Glutamatergic neuron (in vitro differentiated cells): ENCODE data around the gene PIEZO1. TPM values are rescaled to one million over a fixed set of nuclear protein-coding genes. Genes with fewer than 3 reads are reported as not detected.

Source experiments
- DNase-seq: peaks from one replicate; pipeline ENCODE4 v3.0.0; 2022
- H3K27ac Mint-ChIP-seq: one replicate; pipeline ENCODE4 v1.8.0; 2020; ENCODE audit warnings: mild to moderate bottlenecking, mixed read lengths, inconsistent platforms; ENCODE audit not compliant: unreplicated experiment
- H3K27me3 Mint-ChIP-seq: one replicate; pipeline ENCODE4 v1.8.0; 2020; ENCODE audit warnings: mild to moderate bottlenecking, moderate library complexity, mixed read lengths, inconsistent platforms; ENCODE audit not compliant: unreplicated experiment
- H3K36me3 Mint-ChIP-seq: one replicate; pipeline ENCODE4 v1.8.0; 2020; ENCODE audit warnings: mild to moderate bottlenecking, mixed read lengths, inconsistent platforms; ENCODE audit not compliant: unreplicated experiment
- H3K4me1 Mint-ChIP-seq: one replicate; pipeline ENCODE4 v1.8.0; 2020; ENCODE audit warnings: mild to moderate bottlenecking, low read depth, mixed read lengths, inconsistent platforms; ENCODE audit not compliant: unreplicated experiment
- H3K4me3 Mint-ChIP-seq: one replicate; pipeline ENCODE4 v1.8.0; 2020; ENCODE audit warnings: mild to moderate bottlenecking, mixed read lengths, inconsistent platforms; ENCODE audit not compliant: unreplicated experiment
- H3K9me3 Mint-ChIP-seq: one replicate; pipeline ENCODE4 v1.8.0; 2020; ENCODE audit warnings: mild to moderate bottlenecking, moderate library complexity, mixed read lengths, inconsistent platforms; ENCODE audit not compliant: unreplicated experiment
- total RNA-seq: library from RNA; stranded (reverse); fragmentation: NEBNext Ultra II Directional; extraction: Animal tissue kit (Norgen Biotek cat#: 25700); gene quantifications from one replicate; pipeline ENCODE4 v1.2.1, GENCODE V29; 2021; ENCODE audit not compliant: unreplicated experiment
- TF ChIP-seq, protein P1 (sequence below): fragments of 200-600 bp; sonication (generic); IDR thresholded peaks from one replicate; pipeline ENCODE4 v1.5.0; 2021; ENCODE audit not compliant: partially characterized antibody, unreplicated experiment

PIEZO1 gene
- total RNA-seq, 1 donor from 2014 or later = 12.3 TPM

GRCh38 chr16:88725609-88726407, 59.2 kb downstream of the PIEZO1 start:
- peaks cover 10% of the 10 kb centered on the region for H3K9me3 Mint-ChIP-seq

DNA sequence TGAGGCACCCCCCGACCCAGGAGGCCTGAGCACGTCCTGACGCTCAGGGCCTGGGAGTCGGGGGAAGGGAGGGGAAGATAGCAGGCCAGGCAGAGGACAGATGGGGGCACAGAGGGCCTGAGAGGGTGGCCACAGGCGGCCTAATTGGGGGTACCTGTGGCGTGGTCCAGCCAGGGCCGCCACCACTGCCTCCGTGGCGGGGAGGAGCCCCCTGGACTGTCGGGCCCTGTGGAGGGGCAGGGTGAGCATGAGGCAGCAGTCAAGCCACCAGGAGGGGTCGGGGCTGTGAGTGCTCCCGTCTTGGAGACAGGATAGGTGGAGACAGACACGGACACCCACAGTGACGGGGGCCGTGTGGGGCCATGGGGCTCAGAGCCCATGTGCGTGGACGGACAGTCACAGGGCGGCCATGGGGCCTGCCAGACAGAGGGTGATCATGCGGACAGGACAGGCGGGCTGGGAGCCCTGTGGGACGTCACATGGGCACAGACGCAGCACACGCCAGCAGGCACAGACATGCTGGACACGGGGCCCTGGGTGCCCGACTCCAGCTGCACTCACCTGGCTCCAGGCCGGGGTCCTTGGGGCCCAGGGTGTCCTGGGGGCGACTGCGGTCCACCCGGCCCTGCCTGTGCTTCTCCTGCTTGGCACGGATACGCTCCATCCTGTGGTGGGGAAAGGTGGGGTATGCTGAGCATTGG, 60.0 kb downstream of the PIEZO1 start:
- peaks cover 7% of the 10 kb centered on the region for H3K4me1 Mint-ChIP-seq
- DNase-seq = no peak
- peaks cover 9% of the 10 kb centered on the region for H3K27me3 Mint-ChIP-seq
- H3K4me3 Mint-ChIP-seq = no peak overlapping the region
- H3K27ac Mint-ChIP-seq = no peak overlapping the region
- peaks cover 6% of the 10 kb centered on the region for H3K9me3 Mint-ChIP-seq
- H3K36me3 Mint-ChIP-seq = no peaks in the 10 kb centered on the region
- TF ChIP-seq, protein P1, sequence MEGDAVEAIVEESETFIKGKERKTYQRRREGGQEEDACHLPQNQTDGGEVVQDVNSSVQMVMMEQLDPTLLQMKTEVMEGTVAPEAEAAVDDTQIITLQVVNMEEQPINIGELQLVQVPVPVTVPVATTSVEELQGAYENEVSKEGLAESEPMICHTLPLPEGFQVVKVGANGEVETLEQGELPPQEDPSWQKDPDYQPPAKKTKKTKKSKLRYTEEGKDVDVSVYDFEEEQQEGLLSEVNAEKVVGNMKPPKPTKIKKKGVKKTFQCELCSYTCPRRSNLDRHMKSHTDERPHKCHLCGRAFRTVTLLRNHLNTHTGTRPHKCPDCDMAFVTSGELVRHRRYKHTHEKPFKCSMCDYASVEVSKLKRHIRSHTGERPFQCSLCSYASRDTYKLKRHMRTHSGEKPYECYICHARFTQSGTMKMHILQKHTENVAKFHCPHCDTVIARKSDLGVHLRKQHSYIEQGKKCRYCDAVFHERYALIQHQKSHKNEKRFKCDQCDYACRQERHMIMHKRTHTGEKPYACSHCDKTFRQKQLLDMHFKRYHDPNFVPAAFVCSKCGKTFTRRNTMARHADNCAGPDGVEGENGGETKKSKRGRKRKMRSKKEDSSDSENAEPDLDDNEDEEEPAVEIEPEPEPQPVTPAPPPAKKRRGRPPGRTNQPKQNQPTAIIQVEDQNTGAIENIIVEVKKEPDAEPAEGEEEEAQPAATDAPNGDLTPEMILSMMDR = no peak

More at GRCh38 chr16:88725609-88726407, 59.2 kb downstream of the PIEZO1 start:
- Mint-ChIP-seq H3K4me1 (peaks cover 11% of the 10 kb centered on the region), H3K4me3 (no peak overlapping the region), H3K36me3 (no peaks in the 10 kb centered on the region), H3K27ac (no peak overlapping the region), H3K27me3 (peaks cover 12% of the 10 kb centered on the region)
- DNase-seq = no peak
- TF ChIP-seq, protein P1 = no peak

- Mint-ChIP-seq H3K27ac (no peak overlapping the region), H3K27me3 (peaks cover 6% of the 10 kb centered on the region)
These were observed 61.1 kb downstream of the PIEZO1 start for GRCh38 chr16:88723911-88724310.

DNA sequence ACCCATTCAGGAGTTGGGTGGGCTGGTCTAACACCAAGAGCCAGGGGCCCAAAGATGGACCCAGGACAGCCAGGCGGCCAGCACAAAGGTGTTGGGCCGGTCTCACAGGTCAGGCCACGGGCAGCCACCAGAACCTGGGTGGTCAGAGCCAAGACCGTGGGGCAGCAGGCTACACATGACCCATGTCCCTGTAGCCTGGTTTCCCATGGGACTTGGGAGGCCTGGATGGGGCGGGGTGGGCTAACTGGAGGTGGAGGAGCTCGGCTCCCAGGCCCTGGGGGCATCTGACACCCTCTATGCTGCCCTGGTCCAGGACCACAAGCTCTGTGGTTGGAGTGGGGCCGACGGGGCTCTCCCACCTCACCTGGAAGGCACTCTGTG, 61.5 kb downstream of the PIEZO1 start:
- Mint-ChIP-seq H3K36me3 (no peaks in the 10 kb centered on the region), H3K9me3 (peaks cover 6% of the 10 kb centered on the region), H3K4me1 (peaks cover 5% of the 10 kb centered on the region), H3K27me3 (peaks cover 6% of the 10 kb centered on the region), H3K27ac (no peak overlapping the region), H3K4me3 (no peak overlapping the region)
- TF ChIP-seq, protein P1 = no peak
- no peak for DNase-seq

More at GRCh38 chr16:88723911-88724310, 61.1 kb downstream of the PIEZO1 start:
- TF ChIP-seq, protein P1 = no peak
- no peak for DNase-seq
- peaks cover 6% of the 10 kb centered on the region for H3K9me3 Mint-ChIP-seq
- H3K36me3 Mint-ChIP-seq = no peaks in the 10 kb centered on the region
- H3K4me1 Mint-ChIP-seq = peaks cover 5% of the 10 kb centered on the region
- H3K4me3 Mint-ChIP-seq = no peak overlapping the region
